Astrocyte (in vitro differentiated cells and primary cell): Measurements from ENCODE around the gene INPP4B.

Experiments
- CTCF ChIP-seq: IDR thresholded peaks from 2 replicates; pipeline ENCODE4 v1.5.1; 2011; ENCODE audit warnings: low read depth, mild to moderate bottlenecking, inconsistent platforms, low read length, moderate library complexity; ENCODE audit not compliant: insufficient read depth
- EZH2 ChIP-seq: IDR thresholded peaks from 2 replicates; pipeline ENCODE4 v1.6.1; 2012; ENCODE audit warnings: mild to moderate bottlenecking, low read length, inconsistent platforms; ENCODE audit not compliant: insufficient read depth

GRCh38 chr4:142549726-142550463, 296.2 kb downstream of the INPP4B start:
- TF ChIP-seq CTCF (no peak), EZH2 (no peak)
